ENCODE measurements around the gene GM2A.

GM2A gene

DNA sequence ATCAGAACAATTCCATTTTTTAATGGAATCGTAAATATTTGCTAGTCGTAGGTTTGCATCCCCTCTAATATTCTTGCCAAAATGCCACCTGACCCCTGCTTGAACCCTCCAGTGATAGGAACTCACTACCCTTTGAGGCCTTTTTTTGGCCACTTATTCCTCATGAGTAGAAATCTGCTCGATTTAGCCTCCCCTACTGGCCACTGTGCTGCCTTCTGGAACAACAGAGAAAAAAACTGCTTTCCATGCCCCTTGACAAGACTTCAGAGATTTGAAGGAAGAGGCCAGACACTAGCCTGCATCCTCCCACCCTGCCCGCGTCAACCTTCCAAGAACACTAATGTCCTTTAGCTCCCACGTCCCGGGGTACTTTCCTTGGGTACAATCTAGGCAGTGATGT lies 33.2 kb upstream of the GM2A start:
- H3K36me3 ChIP-seq (ENCODE audit: control insufficient read depth, insufficient read depth, low read length): peaks cover 3% of the 10 kb centered on the region
- H3K4me3 ChIP-seq (ENCODE audit: low read depth, low read length): no peak overlapping the region
- H3K4me1 ChIP-seq (ENCODE audit: control insufficient read depth, insufficient read depth, low read length): peaks cover 6% of the 10 kb centered on the region
- H3K27me3 ChIP-seq (ENCODE audit: control insufficient read depth, insufficient read depth, low read length): peaks cover 7% of the 10 kb centered on the region
- H3K9me3 ChIP-seq (ENCODE audit: control insufficient read depth, insufficient read depth, low read length): no peaks in the 10 kb centered on the region
- H3K9ac ChIP-seq (ENCODE audit: low read depth, low read length): no peak overlapping the region

DNA sequence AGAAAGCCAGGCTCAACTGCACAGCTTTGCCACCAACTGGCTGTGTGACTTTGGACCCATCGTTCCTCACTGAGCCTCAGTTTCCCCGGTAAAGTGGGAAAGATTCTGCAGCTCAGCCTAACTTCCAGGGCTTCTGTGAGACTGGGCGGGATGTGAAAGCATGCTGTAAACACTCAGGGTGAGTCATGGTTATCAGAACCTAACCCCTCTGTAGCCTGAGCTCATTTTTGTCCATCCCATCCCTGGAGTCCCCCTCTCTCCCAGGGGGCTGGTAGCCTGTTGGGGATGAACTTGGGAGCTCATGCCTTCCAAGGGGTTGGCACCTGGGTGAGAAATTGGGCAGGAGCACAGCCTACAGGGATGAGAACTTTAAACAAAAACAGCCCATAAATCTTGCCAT lies 31.4 kb upstream of the GM2A start:
- no peak overlapping the region for H3K9ac ChIP-seq (ENCODE audit: low read depth, low read length)
- peaks cover 7% of the 10 kb centered on the region for H3K27me3 ChIP-seq (ENCODE audit: control insufficient read depth, insufficient read depth, low read length)
- H3K4me3 ChIP-seq (ENCODE audit: low read depth, low read length): no peak overlapping the region
- H3K36me3 ChIP-seq (ENCODE audit: control insufficient read depth, insufficient read depth, low read length): no peaks in the 10 kb centered on the region
- peaks cover 10% of the 10 kb centered on the region for H3K4me1 ChIP-seq (ENCODE audit: control insufficient read depth, insufficient read depth, low read length)
- H3K9me3 ChIP-seq (ENCODE audit: control insufficient read depth, insufficient read depth, low read length): no peaks in the 10 kb centered on the region

DNA sequence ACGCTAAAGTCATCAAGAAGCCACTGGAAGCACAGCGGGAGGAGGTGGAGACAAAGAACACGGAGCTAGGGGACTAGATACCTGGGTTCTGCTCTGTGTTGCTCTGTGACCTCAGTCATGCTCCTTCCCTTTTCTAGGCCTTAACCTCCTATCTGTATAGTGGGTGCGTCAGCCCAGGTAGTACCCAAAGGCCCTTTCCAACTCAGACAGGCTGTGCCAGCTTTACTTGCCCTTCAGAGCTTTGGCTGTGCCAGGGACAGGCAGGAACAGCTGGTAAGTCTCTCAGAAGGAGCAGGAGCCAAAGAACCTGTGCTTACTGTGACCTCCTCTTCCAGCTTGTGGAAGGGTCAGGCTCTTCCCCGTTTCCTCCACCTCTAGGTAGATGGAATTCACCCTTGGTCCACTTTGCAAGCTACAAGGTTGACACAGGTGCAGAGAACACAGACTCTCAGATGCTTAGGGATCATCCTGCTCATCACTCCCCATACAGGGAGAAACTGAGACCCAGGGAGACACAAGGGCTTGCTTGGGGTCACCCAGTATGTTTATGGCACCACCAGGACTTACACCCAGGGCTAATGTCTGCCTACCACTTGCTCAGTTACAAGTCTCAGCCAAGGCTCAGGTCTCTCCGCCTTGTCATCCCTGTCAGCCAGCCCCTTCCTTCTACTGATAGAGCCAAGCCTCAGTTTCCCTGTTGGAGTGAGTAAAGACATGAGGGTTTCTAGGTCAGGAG lies 30.8 kb upstream of the GM2A start:
- peak overlapping the region; percentile 86 for H3K4me3 ChIP-seq (ENCODE audit: low read depth, low read length)
- H3K27me3 ChIP-seq (ENCODE audit: control insufficient read depth, insufficient read depth, low read length): peaks cover 7% of the 10 kb centered on the region
- H3K36me3 ChIP-seq (ENCODE audit: control insufficient read depth, insufficient read depth, low read length): no peaks in the 10 kb centered on the region
- peaks cover 10% of the 10 kb centered on the region for H3K4me1 ChIP-seq (ENCODE audit: control insufficient read depth, insufficient read depth, low read length)
- H3K9ac ChIP-seq (ENCODE audit: low read depth, low read length): no peak overlapping the region
- H3K9me3 ChIP-seq (ENCODE audit: control insufficient read depth, insufficient read depth, low read length): no peaks in the 10 kb centered on the region

DNA sequence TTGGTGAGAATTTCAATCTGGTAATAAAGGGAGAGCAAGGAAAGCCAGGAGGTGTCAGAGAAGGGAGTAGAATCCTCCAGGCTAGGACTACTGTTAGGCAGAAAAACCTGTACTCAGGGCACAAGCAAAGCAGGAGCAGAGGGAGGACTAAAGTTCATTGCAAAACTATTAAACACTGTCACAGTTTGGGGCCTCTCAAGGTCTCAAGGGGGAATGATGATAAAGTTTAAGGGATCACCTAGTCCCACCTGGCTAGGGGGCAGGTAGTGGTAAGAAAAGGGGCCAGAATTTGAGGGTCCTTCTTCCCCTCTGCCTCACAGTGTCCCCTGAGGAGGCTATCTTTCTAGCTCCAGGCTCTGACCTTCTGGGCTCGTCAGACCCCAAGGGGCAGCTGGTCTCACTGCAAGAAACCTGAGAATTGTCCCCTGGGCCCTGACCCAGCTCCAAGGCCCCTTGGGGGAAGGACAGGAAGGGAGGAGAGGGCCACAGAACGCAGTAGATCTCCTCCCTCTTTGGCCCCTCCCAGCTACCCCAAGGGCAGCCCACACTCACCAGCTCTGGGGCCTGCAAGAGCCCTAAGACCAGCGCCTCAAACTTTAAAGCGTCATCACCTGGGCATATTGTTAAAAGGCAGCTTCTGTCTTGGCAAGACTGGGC lies 30.1 kb upstream of the GM2A start:
- Histone ChIP-seq H3K36me3 (ENCODE audit: control insufficient read depth, insufficient read depth, low read length) (no peaks in the 10 kb centered on the region), H3K4me1 (ENCODE audit: control insufficient read depth, insufficient read depth, low read length) (peaks cover 10% of the 10 kb centered on the region), H3K27me3 (ENCODE audit: control insufficient read depth, insufficient read depth, low read length) (peaks cover 7% of the 10 kb centered on the region), H3K9ac (ENCODE audit: low read depth, low read length) (no peak overlapping the region), H3K4me3 (ENCODE audit: low read depth, low read length) (peak overlapping the region; percentile 86), H3K9me3 (ENCODE audit: control insufficient read depth, insufficient read depth, low read length) (no peaks in the 10 kb centered on the region)

DNA sequence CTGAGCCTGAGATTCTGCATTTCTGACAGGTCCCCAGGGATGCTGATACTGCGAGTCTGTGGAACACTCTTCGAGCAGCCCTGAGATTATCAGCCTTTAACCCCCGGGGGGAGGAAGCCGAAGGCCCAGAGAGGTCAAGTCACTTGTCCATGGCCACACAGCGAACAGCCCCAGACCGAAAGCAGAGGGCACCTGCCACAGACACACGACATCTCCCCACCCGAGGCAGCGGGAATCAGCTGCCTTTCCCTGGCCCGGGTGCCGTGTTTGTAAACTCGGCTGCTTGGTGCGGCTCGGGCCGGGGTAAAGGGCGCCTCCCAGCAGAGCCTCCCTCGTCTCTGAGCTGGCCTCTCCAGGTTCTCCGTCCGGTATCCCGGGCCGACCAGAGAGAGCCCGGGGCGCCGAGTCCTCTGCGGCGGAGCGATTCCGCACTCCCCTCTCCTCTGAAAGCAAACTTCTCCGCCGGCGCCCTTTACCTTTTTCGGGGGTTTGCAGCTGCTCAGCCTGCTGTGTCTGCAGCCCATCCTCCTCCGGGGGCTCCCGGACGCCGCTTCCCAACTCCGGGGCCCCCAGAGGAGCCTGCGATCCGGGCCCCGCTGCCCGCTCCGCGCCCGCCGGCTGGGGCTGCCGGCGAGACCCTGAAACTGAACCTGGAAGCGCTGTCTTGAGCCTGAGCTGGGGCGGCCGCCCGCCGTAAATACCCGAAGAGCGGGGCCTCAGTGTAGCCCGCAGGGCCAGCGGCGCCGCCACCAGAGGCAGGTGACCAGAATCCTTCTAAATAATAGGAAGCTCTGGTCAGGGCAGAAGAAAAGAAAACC lies 29.3 kb upstream of the GM2A start, which contains the start of gene CCDC69:
Gene CCDC69, minus strand, starts transcription at position 646 of the 818 bp plus-strand sequence. Its CDS starts 122 bp downstream, at position 524.
- Histone ChIP-seq H3K4me3 (ENCODE audit: low read depth, low read length) (peak within 1 kb of the TSS; percentile 86), H3K9ac (ENCODE audit: low read depth, low read length) (peak within 1 kb of the TSS; percentile 47), H3K27me3 (ENCODE audit: control insufficient read depth, insufficient read depth, low read length) (peaks cover 7% of the 10 kb centered on the region), H3K4me1 (ENCODE audit: control insufficient read depth, insufficient read depth, low read length) (peaks cover 10% of the 10 kb centered on the region), H3K36me3 (ENCODE audit: control insufficient read depth, insufficient read depth, low read length) (no peaks in the 10 kb centered on the region), H3K9me3 (ENCODE audit: control insufficient read depth, insufficient read depth, low read length) (no peaks in the 10 kb centered on the region)

DNA sequence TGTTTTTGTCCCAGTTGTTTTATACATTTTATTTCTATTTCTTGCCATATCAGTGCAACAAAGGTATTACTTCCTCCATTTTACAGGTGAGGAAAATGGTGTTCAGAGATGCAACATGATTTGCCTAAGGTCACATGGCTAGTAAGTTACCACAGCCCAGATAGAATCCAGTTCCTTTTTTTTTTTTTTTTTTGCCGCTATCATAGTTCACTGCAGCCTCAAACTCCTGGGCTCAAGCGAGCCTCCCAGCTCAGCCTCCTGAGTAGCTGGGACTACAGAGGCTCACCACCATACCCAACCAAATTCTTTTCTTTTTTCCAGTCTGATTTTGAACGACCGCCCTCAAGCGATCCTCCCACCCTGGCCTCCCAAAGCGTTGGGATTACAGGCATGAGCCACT lies 28.6 kb upstream of the GM2A start:
- peaks cover 7% of the 10 kb centered on the region for H3K27me3 ChIP-seq (ENCODE audit: control insufficient read depth, insufficient read depth, low read length)
- H3K9me3 ChIP-seq (ENCODE audit: control insufficient read depth, insufficient read depth, low read length): no peaks in the 10 kb centered on the region
- no peaks in the 10 kb centered on the region for H3K36me3 ChIP-seq (ENCODE audit: control insufficient read depth, insufficient read depth, low read length)
- peaks cover 10% of the 10 kb centered on the region for H3K4me1 ChIP-seq (ENCODE audit: control insufficient read depth, insufficient read depth, low read length)
- peak overlapping the region; percentile 86 for H3K4me3 ChIP-seq (ENCODE audit: low read depth, low read length)
- H3K9ac ChIP-seq (ENCODE audit: low read depth, low read length): no peak overlapping the region

DNA sequence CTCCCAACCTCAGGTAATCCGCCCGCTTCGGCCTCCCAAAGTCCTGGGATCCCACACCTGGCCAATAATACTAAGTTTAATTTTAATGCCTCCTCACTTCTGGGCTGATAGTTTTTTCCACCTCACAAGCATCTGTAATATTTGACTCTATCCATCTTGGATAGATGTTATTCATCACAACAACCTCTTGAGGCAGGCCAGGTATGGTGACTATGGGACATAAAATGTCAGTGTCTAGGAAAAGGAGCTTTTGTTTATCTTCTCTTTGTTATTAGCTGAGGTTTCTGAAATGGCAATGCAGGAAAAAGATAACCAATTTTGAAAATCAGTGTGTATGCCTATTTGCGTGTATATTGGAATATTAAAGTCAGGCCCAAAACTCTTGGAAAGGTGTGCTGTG lies 27.9 kb upstream of the GM2A start:
- H3K9me3 ChIP-seq (ENCODE audit: control insufficient read depth, insufficient read depth, low read length): no peaks in the 10 kb centered on the region
- peaks cover 7% of the 10 kb centered on the region for H3K27me3 ChIP-seq (ENCODE audit: control insufficient read depth, insufficient read depth, low read length)
- no peaks in the 10 kb centered on the region for H3K36me3 ChIP-seq (ENCODE audit: control insufficient read depth, insufficient read depth, low read length)
- H3K4me1 ChIP-seq (ENCODE audit: control insufficient read depth, insufficient read depth, low read length): peaks cover 10% of the 10 kb centered on the region
- no peak overlapping the region for H3K4me3 ChIP-seq (ENCODE audit: low read depth, low read length)
- H3K9ac ChIP-seq (ENCODE audit: low read depth, low read length): no peak overlapping the region

DNA sequence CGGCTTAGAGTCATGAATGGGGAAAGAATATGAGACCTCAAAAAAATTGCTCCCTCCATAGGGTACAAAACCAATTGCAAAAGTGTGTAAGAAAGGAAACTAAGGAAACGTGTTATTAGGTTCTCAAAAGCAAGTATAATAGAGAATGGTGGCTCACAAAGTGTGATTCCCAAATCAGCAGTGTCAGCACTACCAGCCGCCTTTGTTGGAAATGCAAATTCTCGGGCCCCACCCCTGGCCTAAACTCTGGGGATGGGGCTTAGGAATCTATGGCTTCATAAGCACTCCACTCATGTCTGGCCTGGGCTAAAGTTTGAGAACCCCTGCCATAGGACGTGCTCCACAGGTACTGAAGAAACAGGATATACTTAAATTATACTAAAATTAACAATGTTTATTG lies 27.5 kb upstream of the GM2A start:
- Histone ChIP-seq H3K36me3 (ENCODE audit: control insufficient read depth, insufficient read depth, low read length) (no peaks in the 10 kb centered on the region), H3K4me3 (ENCODE audit: low read depth, low read length) (no peak overlapping the region), H3K4me1 (ENCODE audit: control insufficient read depth, insufficient read depth, low read length) (peaks cover 10% of the 10 kb centered on the region), H3K9me3 (ENCODE audit: control insufficient read depth, insufficient read depth, low read length) (no peaks in the 10 kb centered on the region), H3K27me3 (ENCODE audit: control insufficient read depth, insufficient read depth, low read length) (peaks cover 7% of the 10 kb centered on the region), H3K9ac (ENCODE audit: low read depth, low read length) (no peak overlapping the region)

DNA sequence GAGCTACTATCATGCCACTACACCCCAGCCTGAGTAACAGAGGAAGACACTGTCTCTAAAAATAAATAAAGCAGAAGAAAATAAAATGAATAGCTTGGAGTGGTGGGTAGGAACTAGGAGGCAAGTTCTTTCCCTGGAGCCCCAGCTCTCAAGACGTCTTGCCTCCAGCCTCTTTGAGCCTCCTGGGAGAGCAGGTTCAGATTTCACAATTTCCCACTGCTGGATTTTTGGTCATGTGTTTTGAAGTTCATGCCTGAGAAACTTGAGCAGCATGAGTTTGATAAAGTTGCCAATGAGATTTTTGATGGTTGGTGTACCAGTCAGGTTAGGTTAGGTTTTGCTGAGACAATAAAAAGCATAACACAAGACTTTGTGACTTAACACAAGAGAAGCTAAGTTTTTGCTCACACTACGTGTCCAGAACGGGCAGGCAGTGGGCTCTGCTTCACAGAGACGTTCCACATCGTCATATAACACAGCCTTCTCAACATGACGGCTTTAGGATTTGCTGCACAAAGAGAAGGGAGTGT lies 25.0 kb upstream of the GM2A start:
- no peaks in the 10 kb centered on the region for H3K9me3 ChIP-seq (ENCODE audit: control insufficient read depth, insufficient read depth, low read length)
- H3K9ac ChIP-seq (ENCODE audit: low read depth, low read length): no peak overlapping the region
- H3K27me3 ChIP-seq (ENCODE audit: control insufficient read depth, insufficient read depth, low read length): peaks cover 2% of the 10 kb centered on the region
- H3K4me3 ChIP-seq (ENCODE audit: low read depth, low read length): no peak overlapping the region
- peaks cover 5% of the 10 kb centered on the region for H3K4me1 ChIP-seq (ENCODE audit: control insufficient read depth, insufficient read depth, low read length)
- no peaks in the 10 kb centered on the region for H3K36me3 ChIP-seq (ENCODE audit: control insufficient read depth, insufficient read depth, low read length)

DNA sequence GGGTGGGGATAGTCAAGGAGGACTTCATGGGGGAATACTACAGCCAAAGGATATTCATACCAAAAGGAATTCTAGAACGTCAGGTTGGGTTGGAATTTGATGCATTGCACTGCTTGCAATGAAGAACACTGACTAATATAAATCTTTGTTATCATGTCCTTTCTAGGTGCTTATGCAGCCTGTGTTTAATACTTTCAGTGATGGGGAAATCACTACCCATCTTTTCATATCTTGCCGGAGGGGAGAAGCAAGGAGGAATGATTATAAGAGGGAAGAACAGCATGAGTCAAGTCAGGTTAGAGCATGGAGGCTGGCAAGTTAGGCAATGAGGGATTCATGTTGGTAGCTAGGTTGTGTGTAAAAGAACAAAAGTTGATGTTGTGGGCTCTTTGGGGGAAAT lies 24.0 kb upstream of the GM2A start:
- Histone ChIP-seq H3K36me3 (ENCODE audit: control insufficient read depth, insufficient read depth, low read length) (no peaks in the 10 kb centered on the region), H3K9me3 (ENCODE audit: control insufficient read depth, insufficient read depth, low read length) (no peaks in the 10 kb centered on the region), H3K9ac (ENCODE audit: low read depth, low read length) (no peak overlapping the region), H3K4me3 (ENCODE audit: low read depth, low read length) (no peak overlapping the region), H3K4me1 (ENCODE audit: control insufficient read depth, insufficient read depth, low read length) (peaks cover 4% of the 10 kb centered on the region), H3K27me3 (ENCODE audit: control insufficient read depth, insufficient read depth, low read length) (no peaks in the 10 kb centered on the region)

DNA sequence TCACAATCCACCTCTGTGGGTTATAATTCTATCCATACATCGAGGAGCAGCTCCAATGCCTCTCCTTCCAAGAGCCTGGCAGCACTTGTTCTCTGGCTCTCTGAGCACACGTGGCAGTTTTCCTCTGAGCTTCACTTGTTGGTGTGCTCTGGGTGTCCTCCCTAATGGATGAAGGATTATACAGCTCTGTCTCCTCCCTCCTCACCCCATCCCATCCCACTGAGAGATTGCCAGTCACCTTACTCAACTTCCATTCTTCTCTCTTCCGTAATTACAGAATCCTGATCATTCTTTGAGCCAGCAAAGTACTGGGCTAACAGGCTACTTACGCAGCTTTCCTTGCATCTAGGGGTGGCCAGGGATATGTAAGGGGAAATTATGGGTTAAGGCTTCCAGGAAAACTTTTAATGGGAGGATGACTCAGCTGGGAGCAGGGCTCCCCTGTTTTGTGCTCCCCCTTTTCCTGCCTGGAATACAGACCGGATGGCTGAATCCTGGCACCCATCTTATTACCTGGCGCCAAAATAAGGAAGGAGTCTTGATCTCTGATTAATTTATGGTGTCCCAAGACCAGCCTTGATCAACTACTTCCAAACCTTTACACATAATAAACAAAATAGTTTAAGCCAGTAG lies 22.8 kb upstream of the GM2A start:
- Histone ChIP-seq H3K27me3 (ENCODE audit: control insufficient read depth, insufficient read depth, low read length) (no peaks in the 10 kb centered on the region), H3K4me1 (ENCODE audit: control insufficient read depth, insufficient read depth, low read length) (peaks cover 3% of the 10 kb centered on the region), H3K9ac (ENCODE audit: low read depth, low read length) (no peak overlapping the region), H3K36me3 (ENCODE audit: control insufficient read depth, insufficient read depth, low read length) (no peaks in the 10 kb centered on the region), H3K9me3 (ENCODE audit: control insufficient read depth, insufficient read depth, low read length) (no peaks in the 10 kb centered on the region), H3K4me3 (ENCODE audit: low read depth, low read length) (no peak overlapping the region)

All from iPS-15b (cell line).